ENCODE measurements around the gene SMARCA2. TPM values are rescaled to one million over a fixed set of nuclear protein-coding genes. Genes with fewer than 3 reads are reported as not detected.

SMARCA2 gene
- total and polyA plus RNA-seq, 3 donors from 2014 or later: 176 to 251 (median 241) TPM

DNA sequence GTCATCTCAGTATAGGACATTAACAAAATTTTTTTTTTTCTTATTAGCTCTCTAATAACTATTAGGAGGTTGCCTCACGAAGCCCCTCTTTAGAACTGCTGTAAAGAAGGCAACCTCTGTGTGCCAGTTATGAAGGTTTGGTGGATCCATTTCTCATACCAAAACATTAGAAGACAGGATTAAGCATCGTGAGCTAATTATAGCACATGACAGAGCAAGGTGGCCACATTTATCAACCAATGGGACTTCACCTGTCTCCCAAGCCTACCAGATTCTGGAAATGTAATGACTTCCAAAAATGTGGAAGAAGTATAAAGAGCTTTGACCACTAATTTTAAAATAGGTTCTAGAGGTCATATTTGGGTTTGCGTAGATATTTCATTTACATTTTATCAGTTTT, 107.2 kb downstream of the SMARCA2 start:
- TF ChIP-seq, protein P1, sequence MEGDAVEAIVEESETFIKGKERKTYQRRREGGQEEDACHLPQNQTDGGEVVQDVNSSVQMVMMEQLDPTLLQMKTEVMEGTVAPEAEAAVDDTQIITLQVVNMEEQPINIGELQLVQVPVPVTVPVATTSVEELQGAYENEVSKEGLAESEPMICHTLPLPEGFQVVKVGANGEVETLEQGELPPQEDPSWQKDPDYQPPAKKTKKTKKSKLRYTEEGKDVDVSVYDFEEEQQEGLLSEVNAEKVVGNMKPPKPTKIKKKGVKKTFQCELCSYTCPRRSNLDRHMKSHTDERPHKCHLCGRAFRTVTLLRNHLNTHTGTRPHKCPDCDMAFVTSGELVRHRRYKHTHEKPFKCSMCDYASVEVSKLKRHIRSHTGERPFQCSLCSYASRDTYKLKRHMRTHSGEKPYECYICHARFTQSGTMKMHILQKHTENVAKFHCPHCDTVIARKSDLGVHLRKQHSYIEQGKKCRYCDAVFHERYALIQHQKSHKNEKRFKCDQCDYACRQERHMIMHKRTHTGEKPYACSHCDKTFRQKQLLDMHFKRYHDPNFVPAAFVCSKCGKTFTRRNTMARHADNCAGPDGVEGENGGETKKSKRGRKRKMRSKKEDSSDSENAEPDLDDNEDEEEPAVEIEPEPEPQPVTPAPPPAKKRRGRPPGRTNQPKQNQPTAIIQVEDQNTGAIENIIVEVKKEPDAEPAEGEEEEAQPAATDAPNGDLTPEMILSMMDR (IDR thresholded peaks at IDR 0.05): no peak
- TF ChIP-seq POLR2A (IDR thresholded peaks at IDR 0.05): no peak
- Histone ChIP-seq H3K27ac (no peak overlapping the region), H3K36me3 (ENCODE audit: low read depth, missing control alignments) (no peaks in the 10 kb centered on the region), H3K9me3 (no peaks in the 10 kb centered on the region), H3K4me1 (peaks cover 39% of the 10 kb centered on the region), H3K27me3 (no peaks in the 10 kb centered on the region), H3K4me3 (no peak overlapping the region)
- WGBS, 2 donors: 87 to 98% methylated on average over 3 of the region's 3 CpGs
- no peak for DNase-seq
- intact Hi-C loops (cut with DNase I; ENCODE audit: low total_unique reads): no loop called here

DNA sequence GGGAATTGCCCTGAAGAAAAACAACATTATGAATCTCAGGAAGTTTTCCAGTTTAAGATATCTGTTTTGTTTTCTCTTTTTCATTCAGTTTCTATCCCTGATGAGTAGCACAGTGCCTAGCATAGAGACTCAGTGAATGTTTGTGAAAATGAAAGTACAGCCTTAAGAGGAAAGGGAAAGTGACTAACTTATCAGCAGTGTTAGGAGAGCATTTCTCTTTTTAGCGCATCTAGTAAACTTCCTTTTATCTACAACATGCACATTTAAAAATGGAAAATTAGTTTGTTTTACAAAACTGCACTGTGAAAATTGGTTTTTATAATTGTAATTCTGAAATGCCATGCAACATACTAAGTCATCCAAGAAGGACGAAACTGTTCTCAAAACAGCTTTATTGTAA, 110.8 kb downstream of the SMARCA2 start:
- no peak for DNase-seq
- Histone ChIP-seq H3K27ac (peak overlapping the region; percentile 85 to 90), H3K9me3 (no peaks in the 10 kb centered on the region), H3K4me1 (peaks cover 63% of the 10 kb centered on the region), H3K4me3 (no peak overlapping the region), H3K36me3 (ENCODE audit: low read depth, missing control alignments) (no peaks in the 10 kb centered on the region), H3K27me3 (no peaks in the 10 kb centered on the region)
- TF ChIP-seq, protein P1 (IDR thresholded peaks at IDR 0.05): no peak
- TF ChIP-seq POLR2A (IDR thresholded peaks at IDR 0.05): no peak
- WGBS, 2 donors: 15 to 25% methylated on average over 2 of the region's 2 CpGs
- intact Hi-C loops (cut with DNase I; ENCODE audit: low total_unique reads): no loop called here

DNA sequence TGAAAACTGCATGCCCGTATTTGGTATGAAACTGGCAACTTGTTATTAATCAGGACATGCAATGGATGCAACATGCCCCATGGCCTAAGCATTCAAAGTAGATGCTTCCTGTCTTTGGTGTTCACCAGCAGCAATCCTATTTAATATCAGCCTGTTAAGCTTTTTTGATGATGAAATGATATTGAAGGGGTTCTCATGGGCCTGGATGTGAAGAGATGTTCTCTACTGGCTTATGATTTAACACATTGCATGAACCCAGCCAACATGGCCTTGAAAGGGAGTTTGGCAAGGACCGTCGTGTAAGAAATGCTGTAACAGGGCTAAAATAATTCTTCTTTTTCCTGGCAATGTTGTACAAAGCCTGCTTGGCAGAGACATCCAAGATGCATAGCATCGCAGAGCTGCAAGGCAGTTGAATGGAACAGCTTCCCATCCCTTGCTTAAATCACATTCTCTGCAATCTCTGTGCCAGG, 111.2 kb downstream of the SMARCA2 start:
- intact Hi-C loops (cut with DNase I; ENCODE audit: low total_unique reads): no loop called here
- WGBS, 2 donors: 19 to 48% methylated on average over 4 of the region's 4 CpGs
- TF ChIP-seq, protein P1 (IDR thresholded peaks at IDR 0.05): no peak
- no peak for TF ChIP-seq POLR2A (IDR thresholded peaks at IDR 0.05)
- no peaks in the 10 kb centered on the region for H3K9me3 ChIP-seq
- H3K27ac ChIP-seq: peak overlapping the region; percentile 85 to 90
- no peak overlapping the region for H3K4me3 ChIP-seq
- H3K4me1 ChIP-seq: peaks cover 59% of the 10 kb centered on the region
- no peaks in the 10 kb centered on the region for H3K27me3 ChIP-seq
- H3K36me3 ChIP-seq (ENCODE audit: low read depth, missing control alignments): no peaks in the 10 kb centered on the region
- DNase-seq: peak; percentile 76

DNA sequence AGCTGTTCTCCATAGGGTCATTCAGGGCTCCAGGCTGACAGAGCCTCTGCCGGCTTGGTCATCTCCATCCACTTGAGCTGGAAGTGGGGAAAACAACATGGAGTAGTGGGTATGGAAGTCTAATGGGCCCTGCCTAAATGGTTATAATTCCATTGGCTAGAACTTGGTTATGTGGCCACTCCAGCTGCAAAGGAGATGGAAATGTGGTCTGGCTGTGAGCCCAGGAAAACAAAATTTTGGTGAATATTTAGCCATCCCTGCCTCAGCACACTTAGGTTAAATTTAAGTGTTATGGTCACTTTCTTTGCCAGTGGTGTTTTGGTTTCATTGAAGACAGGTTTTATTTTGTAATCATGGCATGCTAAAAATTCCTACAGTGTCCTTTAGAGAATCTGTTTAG, 112.3 kb downstream of the SMARCA2 start:
- H3K27ac ChIP-seq: peak overlapping the region; percentile 10 to 90
- H3K4me3 ChIP-seq: no peak overlapping the region
- WGBS, 2 donors: 88 to 89% methylated on average over 1 of the region's 1 CpG
- H3K36me3 ChIP-seq (ENCODE audit: low read depth, missing control alignments): no peaks in the 10 kb centered on the region
- H3K4me1 ChIP-seq: peaks cover 59% of the 10 kb centered on the region
- intact Hi-C loops (cut with DNase I; ENCODE audit: low total_unique reads): no loop called here
- H3K27me3 ChIP-seq: no peaks in the 10 kb centered on the region
- no peaks in the 10 kb centered on the region for H3K9me3 ChIP-seq
- TF ChIP-seq POLR2A (IDR thresholded peaks at IDR 0.05): no peak
- TF ChIP-seq, protein P1 (IDR thresholded peaks at IDR 0.05): no peak
- no peak for DNase-seq

DNA sequence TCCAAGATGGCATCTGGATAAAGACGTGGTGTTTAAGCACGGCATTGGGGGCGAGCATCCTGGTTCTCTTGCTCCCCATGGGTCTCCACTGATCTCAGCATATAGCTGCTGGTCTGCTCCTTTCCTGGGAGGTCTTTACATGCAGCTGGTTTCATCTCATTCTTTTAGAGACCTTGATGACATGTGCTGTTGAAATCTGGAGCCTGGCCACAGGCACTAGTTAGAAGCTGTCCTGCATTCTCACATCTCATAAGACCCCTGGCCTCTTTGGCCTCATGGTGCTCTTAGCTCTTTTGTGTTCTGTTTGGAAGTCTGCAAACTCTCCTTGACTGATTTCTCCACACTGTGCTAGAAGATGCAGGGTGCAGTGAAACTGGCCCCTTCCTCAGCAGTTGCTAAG, 113.0 kb downstream of the SMARCA2 start:
- intact Hi-C loops (cut with DNase I; ENCODE audit: low total_unique reads): no loop called here
- no peaks in the 10 kb centered on the region for H3K9me3 ChIP-seq
- 41 to 88% methylated on average over 3 of the region's 3 CpGs for WGBS, 2 donors
- H3K27ac ChIP-seq: peak overlapping the region; percentile 10 to 90
- no peaks in the 10 kb centered on the region for H3K36me3 ChIP-seq (ENCODE audit: low read depth, missing control alignments)
- peaks cover 59% of the 10 kb centered on the region for H3K4me1 ChIP-seq
- TF ChIP-seq, protein P1 (IDR thresholded peaks at IDR 0.05): no peak
- no peak for TF ChIP-seq POLR2A (IDR thresholded peaks at IDR 0.05)
- no peak overlapping the region for H3K4me3 ChIP-seq
- no peak for DNase-seq
- no peaks in the 10 kb centered on the region for H3K27me3 ChIP-seq

All from testis (tissue), 3 donors.